NCI-H128 (cell line): ENCODE measurements around the gene HEG1.
"Not testable (repeated sequence)": the region's sequence is repeated elsewhere in the genome, so short reads cannot be mapped to it uniquely, and the experiment has no call there.

Source experiments
- DNase-seq: peaks from one replicate; lab custom pipeline; 2025; ENCODE audit not compliant: unreplicated experiment; lab: John Stamatoyannopoulos, UW

The HEG1 gene

GRCh38 chr3:124963755-124964154 lies 92.0 kb downstream of the HEG1 start:
- DNase-seq, result no peak

GRCh38 chr3:124962403-124962940 lies 93.3 kb downstream of the HEG1 start:
- no peak for DNase-seq

- DNase-seq, result no peak
These were observed 95.1 kb downstream of the HEG1 start for GRCh38 chr3:124960698-124961097.

GRCh38 chr3:124960105-124960504 lies 95.7 kb downstream of the HEG1 start:
- DNase-seq, result no peak

- not testable (repeated sequence) for DNase-seq
These were observed 97.8 kb downstream of the HEG1 start for GRCh38 chr3:124957951-124958350.

GRCh38 chr3:124952282-124952855 lies 103.4 kb downstream of the HEG1 start:
- no peak for DNase-seq

- no peak for DNase-seq
These were observed 104.1 kb downstream of the HEG1 start for GRCh38 chr3:124951511-124952281.

- DNase-seq, result no peak
These were observed 105.8 kb downstream of the HEG1 start for GRCh38 chr3:124950026-124950425.

- DNase-seq, result no peak
These were observed 113.2 kb downstream of the HEG1 start for GRCh38 chr3:124942613-124943012.

- DNase-seq, result no peak
These were observed 114.0 kb downstream of the HEG1 start for GRCh38 chr3:124941771-124942170.

- DNase-seq, result no peak
These were observed 116.1 kb downstream of the HEG1 start for GRCh38 chr3:124939661-124940060.

GRCh38 chr3:124938896-124939295 lies 116.9 kb downstream of the HEG1 start:
- DNase-seq, result no peak

- DNase-seq, result no peak
These were observed 118.7 kb downstream of the HEG1 start for GRCh38 chr3:124937049-124937448.

GRCh38 chr3:124935794-124936542 lies 119.8 kb downstream of the HEG1 start:
- DNase-seq, result no peak

- DNase-seq, result no peak
These were observed 120.5 kb downstream of the HEG1 start for GRCh38 chr3:124935264-124935663.

- DNase-seq, result no peak
These were observed 121.2 kb downstream of the HEG1 start, which contains the start of gene MUC13 for GRCh38 chr3:124934577-124934976. Gene MUC13, minus strand, starts transcription at chr3:124934751. Its CDS starts 39 bp downstream, at chr3:124934712.

- peak; percentile 26 for DNase-seq
These were observed 127.2 kb downstream of the HEG1 start for GRCh38 chr3:124928333-124929202.

- DNase-seq, result no peak
These were observed 128.2 kb downstream of the HEG1 start for GRCh38 chr3:124927574-124928045.

GRCh38 chr3:124926426-124927101 lies 129.2 kb downstream of the HEG1 start:
- no peak for DNase-seq

GRCh38 chr3:124924741-124925140 lies 131.1 kb downstream of the HEG1 start:
- DNase-seq, result no peak
